Gastrocnemius medialis (tissue), 4 donors: ENCODE data around the gene SLC2A14.

ENCODE experiments used
- POLR2A ChIP-seq, 2 donors: fragments of 450-650 bp; IDR thresholded peaks; one replicate each; pipeline ENCODE4 v1.6.1; 2017; ENCODE audit warnings: antibody characterized with exemption in 2 of 2, mild to moderate bottlenecking in 2 of 2, moderate library complexity in 2 of 2
- TF ChIP-seq, protein P1 (sequence below), 5 experiments: fragments of 450-650 bp in 3 of 5; fragments of 200-600 bp in 2 of 5; sonication (generic) in 2 of 5; IDR thresholded peaks in 4 of 5; conservative IDR thresholded peaks in 1 of 5; 1 replicate in 4 of 5; 2 replicates in 1 of 5; pipeline ENCODE4 v1.5.1; 2016 to 2019; ENCODE audit warnings: antibody characterized with exemption in 5 of 5, mild to moderate bottlenecking in 3 of 5, moderate library complexity in 3 of 5

DNA sequence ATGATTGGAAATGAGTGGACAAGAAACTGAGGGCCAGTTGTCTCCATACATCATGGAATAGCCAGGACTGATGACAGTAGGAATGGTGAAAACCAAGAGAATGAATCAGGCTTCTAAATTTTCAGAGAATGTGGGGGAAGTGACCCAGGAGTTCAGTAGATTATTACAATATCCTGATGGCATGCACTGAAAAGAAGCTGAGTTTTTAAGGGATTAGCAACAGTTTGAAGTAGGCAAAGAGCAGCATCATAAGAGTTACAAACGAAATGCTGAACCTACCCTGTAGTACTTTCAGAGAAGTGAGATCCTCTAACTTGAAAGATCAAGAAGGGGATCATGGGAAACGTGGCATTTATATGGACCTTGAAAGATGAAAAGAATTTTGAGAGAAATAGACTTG is 13.2 kb downstream of the SLC2A14 start:
- TF ChIP-seq, protein P1, sequence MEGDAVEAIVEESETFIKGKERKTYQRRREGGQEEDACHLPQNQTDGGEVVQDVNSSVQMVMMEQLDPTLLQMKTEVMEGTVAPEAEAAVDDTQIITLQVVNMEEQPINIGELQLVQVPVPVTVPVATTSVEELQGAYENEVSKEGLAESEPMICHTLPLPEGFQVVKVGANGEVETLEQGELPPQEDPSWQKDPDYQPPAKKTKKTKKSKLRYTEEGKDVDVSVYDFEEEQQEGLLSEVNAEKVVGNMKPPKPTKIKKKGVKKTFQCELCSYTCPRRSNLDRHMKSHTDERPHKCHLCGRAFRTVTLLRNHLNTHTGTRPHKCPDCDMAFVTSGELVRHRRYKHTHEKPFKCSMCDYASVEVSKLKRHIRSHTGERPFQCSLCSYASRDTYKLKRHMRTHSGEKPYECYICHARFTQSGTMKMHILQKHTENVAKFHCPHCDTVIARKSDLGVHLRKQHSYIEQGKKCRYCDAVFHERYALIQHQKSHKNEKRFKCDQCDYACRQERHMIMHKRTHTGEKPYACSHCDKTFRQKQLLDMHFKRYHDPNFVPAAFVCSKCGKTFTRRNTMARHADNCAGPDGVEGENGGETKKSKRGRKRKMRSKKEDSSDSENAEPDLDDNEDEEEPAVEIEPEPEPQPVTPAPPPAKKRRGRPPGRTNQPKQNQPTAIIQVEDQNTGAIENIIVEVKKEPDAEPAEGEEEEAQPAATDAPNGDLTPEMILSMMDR (IDR thresholded peaks at IDR 0.05 in 4 of 5, conservative IDR thresholded peaks at IDR 0.05 in 1 of 5), result no peak
- no peak for TF ChIP-seq POLR2A (IDR thresholded peaks at IDR 0.05)
